ENCODE data around the gene CDH11. TPM values are rescaled to one million over a fixed set of nuclear protein-coding genes. Genes with fewer than 3 reads are reported as not detected.

Gene CDH11
- polyA plus RNA-seq, 4 donors = 0.22 to 25.1 (median 1.6) TPM

- no peak overlapping the region for H3K4me3 ChIP-seq (ENCODE audit: low read depth in 1 of 3, low read length in 3 of 3)
- 66 to 75% (median 67%) methylated on average over 8 of the region's 8 CpGs for WGBS, 3 donors
- H3K27me3 ChIP-seq (ENCODE audit: control insufficient read depth in 3 of 3, insufficient read depth in 3 of 3, low read length in 3 of 3) = no peaks in the 10 kb centered on the region
- no peaks in the 10 kb centered on the region for H3K9me3 ChIP-seq (ENCODE audit: control insufficient read depth in 2 of 2, insufficient read depth in 1 of 2, low read depth in 1 of 2, low read length in 1 of 2)
- no peaks in the 10 kb centered on the region for H3K4me1 ChIP-seq (ENCODE audit: control insufficient read depth in 3 of 3, insufficient read depth in 2 of 3, low read depth in 1 of 3, low read length in 2 of 3)
- H3K27ac ChIP-seq (ENCODE audit: low read depth in 1 of 3, low read length in 2 of 3) = no peak overlapping the region
- FAIRE-seq (no peak), DNase-seq (no peak)
- H3K36me3 ChIP-seq (ENCODE audit: control insufficient read depth in 3 of 3, insufficient read depth in 2 of 3, low read depth in 1 of 3, low read length in 3 of 3) = no peaks in the 10 kb centered on the region
These were observed 58.9 kb downstream of the CDH11 start for GRCh38 chr16:65062736-65063583.

- Histone ChIP-seq H3K4me3 (ENCODE audit: low read depth in 1 of 3, low read length in 3 of 3) (no peak overlapping the region), H3K27me3 (ENCODE audit: control insufficient read depth in 3 of 3, insufficient read depth in 3 of 3, low read length in 3 of 3) (no peaks in the 10 kb centered on the region), H3K4me1 (ENCODE audit: control insufficient read depth in 3 of 3, insufficient read depth in 2 of 3, low read depth in 1 of 3, low read length in 2 of 3) (no peaks in the 10 kb centered on the region), H3K9me3 (ENCODE audit: control insufficient read depth in 2 of 2, insufficient read depth in 1 of 2, low read depth in 1 of 2, low read length in 1 of 2) (no peaks in the 10 kb centered on the region), H3K27ac (ENCODE audit: low read depth in 1 of 3, low read length in 2 of 3) (no peak overlapping the region), H3K36me3 (ENCODE audit: control insufficient read depth in 3 of 3, insufficient read depth in 2 of 3, low read depth in 1 of 3, low read length in 3 of 3) (no peaks in the 10 kb centered on the region)
- 75 to 78% (median 75%) methylated on average over 5 of the region's 5 CpGs for WGBS, 3 donors
- FAIRE-seq = no peak
- no peak for DNase-seq
These were observed 59.8 kb downstream of the CDH11 start for GRCh38 chr16:65061935-65062518.

GRCh38 chr16:65061263-65061662 lies 60.6 kb downstream of the CDH11 start:
- Histone ChIP-seq H3K4me3 (ENCODE audit: low read depth in 1 of 3, low read length in 3 of 3) (no peak overlapping the region), H3K27ac (ENCODE audit: low read depth in 1 of 3, low read length in 2 of 3) (no peak overlapping the region), H3K9me3 (ENCODE audit: control insufficient read depth in 2 of 2, insufficient read depth in 1 of 2, low read depth in 1 of 2, low read length in 1 of 2) (no peaks in the 10 kb centered on the region), H3K27me3 (ENCODE audit: control insufficient read depth in 3 of 3, insufficient read depth in 3 of 3, low read length in 3 of 3) (no peaks in the 10 kb centered on the region), H3K4me1 (ENCODE audit: control insufficient read depth in 3 of 3, insufficient read depth in 2 of 3, low read depth in 1 of 3, low read length in 2 of 3) (no peaks in the 10 kb centered on the region), H3K36me3 (ENCODE audit: control insufficient read depth in 3 of 3, insufficient read depth in 2 of 3, low read depth in 1 of 3, low read length in 3 of 3) (no peaks in the 10 kb centered on the region)
- no peak for DNase-seq
- WGBS, 3 donors = 69 to 73% (median 73%) methylated on average over 3 of the region's 3 CpGs
- FAIRE-seq = no peak

- H3K9me3 ChIP-seq (ENCODE audit: control insufficient read depth in 2 of 2, insufficient read depth in 1 of 2, low read depth in 1 of 2, low read length in 1 of 2) = no peaks in the 10 kb centered on the region
- H3K4me3 ChIP-seq (ENCODE audit: low read depth in 1 of 3, low read length in 3 of 3) = no peak overlapping the region
- H3K4me1 ChIP-seq (ENCODE audit: control insufficient read depth in 3 of 3, insufficient read depth in 2 of 3, low read depth in 1 of 3, low read length in 2 of 3) = no peaks in the 10 kb centered on the region
- no peaks in the 10 kb centered on the region for H3K36me3 ChIP-seq (ENCODE audit: control insufficient read depth in 3 of 3, insufficient read depth in 2 of 3, low read depth in 1 of 3, low read length in 3 of 3)
- no peak overlapping the region for H3K27ac ChIP-seq (ENCODE audit: low read depth in 1 of 3, low read length in 2 of 3)
- H3K27me3 ChIP-seq (ENCODE audit: control insufficient read depth in 3 of 3, insufficient read depth in 3 of 3, low read length in 3 of 3) = no peaks in the 10 kb centered on the region
- DNase-seq (peak in 1 of 2 donors; percentile 2), FAIRE-seq (no peak)
- WGBS, 3 donors = 38 to 55% (median 38%) methylated on average over 15 of the region's 15 CpGs
These were observed 62.4 kb downstream of the CDH11 start for GRCh38 chr16:65059406-65059980.

GRCh38 chr16:65057184-65057583 lies 64.7 kb downstream of the CDH11 start:
- Histone ChIP-seq H3K36me3 (ENCODE audit: control insufficient read depth in 3 of 3, insufficient read depth in 2 of 3, low read depth in 1 of 3, low read length in 3 of 3) (no peaks in the 10 kb centered on the region), H3K4me1 (ENCODE audit: control insufficient read depth in 3 of 3, insufficient read depth in 2 of 3, low read depth in 1 of 3, low read length in 2 of 3) (no peaks in the 10 kb centered on the region), H3K9me3 (ENCODE audit: control insufficient read depth in 2 of 2, insufficient read depth in 1 of 2, low read depth in 1 of 2, low read length in 1 of 2) (no peaks in the 10 kb centered on the region), H3K27ac (ENCODE audit: low read depth in 1 of 3, low read length in 2 of 3) (no peak overlapping the region), H3K4me3 (ENCODE audit: low read depth in 1 of 3, low read length in 3 of 3) (no peak overlapping the region), H3K27me3 (ENCODE audit: control insufficient read depth in 3 of 3, insufficient read depth in 3 of 3, low read length in 3 of 3) (no peaks in the 10 kb centered on the region)
- DNase-seq (no peak), FAIRE-seq (no peak)
- 82 to 89% (median 86%) methylated on average over 3 of the region's 3 CpGs for WGBS, 3 donors

GRCh38 chr16:65054457-65054856 lies 67.4 kb downstream of the CDH11 start:
- WGBS, 3 donors = 41 to 72% (median 59%) methylated on average over 1 of the region's 1 CpG
- Histone ChIP-seq H3K27me3 (ENCODE audit: control insufficient read depth in 3 of 3, insufficient read depth in 3 of 3, low read length in 3 of 3) (no peaks in the 10 kb centered on the region), H3K27ac (ENCODE audit: low read depth in 1 of 3, low read length in 2 of 3) (no peak overlapping the region), H3K36me3 (ENCODE audit: control insufficient read depth in 3 of 3, insufficient read depth in 2 of 3, low read depth in 1 of 3, low read length in 3 of 3) (no peaks in the 10 kb centered on the region), H3K9me3 (ENCODE audit: control insufficient read depth in 2 of 2, insufficient read depth in 1 of 2, low read depth in 1 of 2, low read length in 1 of 2) (no peaks in the 10 kb centered on the region), H3K4me1 (ENCODE audit: control insufficient read depth in 3 of 3, insufficient read depth in 2 of 3, low read depth in 1 of 3, low read length in 2 of 3) (no peaks in the 10 kb centered on the region), H3K4me3 (ENCODE audit: low read depth in 1 of 3, low read length in 3 of 3) (no peak overlapping the region)
- FAIRE-seq = no peak
- DNase-seq = no peak

GRCh38 chr16:65049679-65050078 lies 72.2 kb downstream of the CDH11 start:
- no peak for FAIRE-seq
- 40 to 49% (median 47%) methylated on average over 3 of the region's 3 CpGs for WGBS, 3 donors

GRCh38 chr16:65045961-65046360 lies 75.9 kb downstream of the CDH11 start:
- no peak for FAIRE-seq
- DNase-seq = no peak
- WGBS, 3 donors = 64 to 80% (median 68%) methylated on average over 7 of the region's 7 CpGs

More at GRCh38 chr16:65049679-65050078, 72.2 kb downstream of the CDH11 start:
- Histone ChIP-seq H3K27ac (ENCODE audit: low read depth in 1 of 3, low read length in 2 of 3) (no peak overlapping the region), H3K36me3 (ENCODE audit: control insufficient read depth in 3 of 3, insufficient read depth in 2 of 3, low read depth in 1 of 3, low read length in 3 of 3) (no peaks in the 10 kb centered on the region), H3K4me1 (ENCODE audit: control insufficient read depth in 3 of 3, insufficient read depth in 2 of 3, low read depth in 1 of 3, low read length in 2 of 3) (no peaks in the 10 kb centered on the region), H3K4me3 (ENCODE audit: low read depth in 1 of 3, low read length in 3 of 3) (no peak overlapping the region), H3K27me3 (ENCODE audit: control insufficient read depth in 3 of 3, insufficient read depth in 3 of 3, low read length in 3 of 3) (no peaks in the 10 kb centered on the region), H3K9me3 (ENCODE audit: control insufficient read depth in 2 of 2, insufficient read depth in 1 of 2, low read depth in 1 of 2, low read length in 1 of 2) (no peaks in the 10 kb centered on the region)
- no peak for DNase-seq

More at GRCh38 chr16:65045961-65046360, 75.9 kb downstream of the CDH11 start:
- no peak overlapping the region for H3K27ac ChIP-seq (ENCODE audit: low read depth in 1 of 3, low read length in 2 of 3)
- H3K9me3 ChIP-seq (ENCODE audit: control insufficient read depth in 2 of 2, insufficient read depth in 1 of 2, low read depth in 1 of 2, low read length in 1 of 2) = no peaks in the 10 kb centered on the region
- H3K27me3 ChIP-seq (ENCODE audit: control insufficient read depth in 3 of 3, insufficient read depth in 3 of 3, low read length in 3 of 3) = no peaks in the 10 kb centered on the region
- H3K36me3 ChIP-seq (ENCODE audit: control insufficient read depth in 3 of 3, insufficient read depth in 2 of 3, low read depth in 1 of 3, low read length in 3 of 3) = no peaks in the 10 kb centered on the region
- no peaks in the 10 kb centered on the region for H3K4me1 ChIP-seq (ENCODE audit: control insufficient read depth in 3 of 3, insufficient read depth in 2 of 3, low read depth in 1 of 3, low read length in 2 of 3)
- H3K4me3 ChIP-seq (ENCODE audit: low read depth in 1 of 3, low read length in 3 of 3) = no peak overlapping the region

All from small intestine (tissue), 7 donors.